GM12872 (cell line): ENCODE data around the gene TRPV3.

Experiments
- TF ChIP-seq, protein P1 (sequence below): IDR thresholded peaks from 3 replicates; pipeline ENCODE4 v1.5.1; 2011; ENCODE audit warnings: low read depth, mild to moderate bottlenecking, low read length, moderate library complexity; ENCODE audit not compliant: insufficient read depth

The TRPV3 gene

DNA sequence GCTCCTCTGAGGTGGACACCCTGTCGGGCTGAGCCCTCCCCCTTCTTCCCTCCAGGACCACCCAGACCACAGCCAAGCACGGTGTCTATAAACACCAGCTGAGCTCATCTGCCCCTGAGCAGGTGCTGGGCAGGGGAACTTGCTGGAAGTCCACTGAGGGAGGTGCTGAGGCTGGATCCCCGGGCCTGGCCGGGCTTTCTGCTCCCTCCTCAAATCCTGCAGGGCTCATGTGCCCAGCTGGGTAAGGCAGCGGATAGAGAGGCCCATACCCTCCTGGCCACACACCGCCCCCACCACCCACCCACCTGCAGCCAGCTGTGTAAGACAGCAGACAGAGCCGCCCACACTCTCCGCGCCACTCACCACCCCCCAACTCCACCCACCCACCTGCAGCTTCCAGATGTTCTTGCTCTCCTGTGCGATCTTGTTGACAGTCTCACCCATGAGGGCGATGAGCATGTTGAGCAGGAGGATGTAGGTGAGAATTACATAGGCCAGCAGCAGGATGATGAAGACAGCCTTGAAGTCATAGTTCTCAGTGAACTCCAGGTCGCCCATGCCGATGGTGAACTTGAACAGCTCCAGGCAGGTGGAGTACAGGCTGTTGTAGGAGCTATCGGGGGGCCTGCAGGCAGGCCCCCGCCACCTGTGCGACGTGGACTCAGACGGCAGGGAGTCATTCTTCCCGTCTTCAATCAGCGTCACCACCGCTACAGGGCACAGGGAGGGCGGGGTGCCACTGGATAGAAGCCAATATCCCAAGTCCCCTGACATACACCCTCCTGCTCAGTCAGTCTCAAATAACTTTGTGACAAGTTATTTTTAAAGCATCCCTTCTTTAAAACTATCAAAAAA, 15.9 kb upstream of the TRPV3 start:
- TF ChIP-seq, protein P1, sequence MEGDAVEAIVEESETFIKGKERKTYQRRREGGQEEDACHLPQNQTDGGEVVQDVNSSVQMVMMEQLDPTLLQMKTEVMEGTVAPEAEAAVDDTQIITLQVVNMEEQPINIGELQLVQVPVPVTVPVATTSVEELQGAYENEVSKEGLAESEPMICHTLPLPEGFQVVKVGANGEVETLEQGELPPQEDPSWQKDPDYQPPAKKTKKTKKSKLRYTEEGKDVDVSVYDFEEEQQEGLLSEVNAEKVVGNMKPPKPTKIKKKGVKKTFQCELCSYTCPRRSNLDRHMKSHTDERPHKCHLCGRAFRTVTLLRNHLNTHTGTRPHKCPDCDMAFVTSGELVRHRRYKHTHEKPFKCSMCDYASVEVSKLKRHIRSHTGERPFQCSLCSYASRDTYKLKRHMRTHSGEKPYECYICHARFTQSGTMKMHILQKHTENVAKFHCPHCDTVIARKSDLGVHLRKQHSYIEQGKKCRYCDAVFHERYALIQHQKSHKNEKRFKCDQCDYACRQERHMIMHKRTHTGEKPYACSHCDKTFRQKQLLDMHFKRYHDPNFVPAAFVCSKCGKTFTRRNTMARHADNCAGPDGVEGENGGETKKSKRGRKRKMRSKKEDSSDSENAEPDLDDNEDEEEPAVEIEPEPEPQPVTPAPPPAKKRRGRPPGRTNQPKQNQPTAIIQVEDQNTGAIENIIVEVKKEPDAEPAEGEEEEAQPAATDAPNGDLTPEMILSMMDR, result no peak

DNA sequence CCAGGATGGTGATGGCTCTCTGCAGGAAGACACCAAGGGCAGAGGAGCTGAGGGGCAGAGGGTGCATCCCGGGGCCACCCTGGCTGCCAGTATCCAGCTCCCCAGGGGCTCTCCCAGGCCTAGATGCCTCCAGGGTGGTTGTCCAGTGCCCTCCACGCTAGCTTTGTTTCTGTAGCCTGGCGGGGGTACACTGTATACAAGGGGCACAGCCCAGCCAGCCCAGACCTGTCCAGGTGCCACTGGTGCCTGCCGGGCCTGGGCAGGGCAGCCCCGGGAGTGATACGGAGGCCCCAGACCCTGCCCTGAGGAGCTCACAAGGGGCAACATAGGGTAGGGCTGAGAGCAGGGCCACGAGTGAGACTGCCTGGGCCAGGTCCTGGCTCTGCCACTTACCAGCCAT, 14.6 kb upstream of the TRPV3 start:
- TF ChIP-seq, protein P1, result no peak

GRCh38 chr17:3571043-3571900, 13.7 kb upstream of the TRPV3 start:
- TF ChIP-seq, protein P1, result no peak

- TF ChIP-seq, protein P1, result no peak
Measured at GRCh38 chr17:3569534-3570137, 12.0 kb upstream of the TRPV3 start.

- TF ChIP-seq, protein P1, result no peak
Measured at GRCh38 chr17:3566551-3566950, 8.9 kb upstream of the TRPV3 start.

DNA sequence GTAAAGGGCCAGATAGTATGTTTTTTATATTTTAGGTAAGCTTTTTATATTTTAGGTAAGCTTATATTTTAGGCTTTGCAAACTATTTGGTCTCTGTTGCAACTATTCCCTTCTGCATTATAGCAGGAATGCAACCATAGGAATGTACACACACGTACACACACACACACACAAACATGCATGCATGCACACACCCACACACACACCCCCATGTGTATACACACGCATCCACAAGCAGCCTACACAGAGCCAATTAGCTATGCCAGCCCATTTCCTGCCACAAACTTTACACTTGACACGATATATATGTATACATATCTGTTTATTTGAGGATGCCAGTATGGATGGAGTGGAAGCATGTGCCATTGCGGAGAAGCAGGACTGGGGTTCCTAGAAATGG, 7.5 kb upstream of the TRPV3 start:
- TF ChIP-seq, protein P1, result no peak

DNA sequence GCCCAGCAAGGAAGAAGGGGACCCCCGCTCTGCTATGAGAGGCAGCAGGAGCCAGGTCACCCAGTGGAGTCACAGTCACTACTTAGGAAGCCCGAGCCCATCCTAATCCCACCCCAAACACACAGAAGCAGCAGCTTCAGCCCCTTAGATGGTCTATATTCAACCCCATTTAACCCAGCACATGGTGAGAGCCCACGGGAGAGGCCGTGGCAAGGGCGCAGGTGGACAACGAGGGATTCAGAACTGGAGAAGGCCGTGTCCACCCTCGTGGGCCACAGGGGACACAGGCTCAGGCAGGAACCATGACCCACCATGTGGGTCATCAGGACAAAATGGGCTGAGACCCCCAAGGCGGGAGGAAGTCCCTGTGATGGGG, 1.6 kb upstream of the TRPV3 start:
- TF ChIP-seq, protein P1, result no peak
